CD4-positive, alpha-beta T cell treated with Interleukin-15 for 1 hour (primary cell): ENCODE data around the gene SPIB.

Experiments
- DNase-seq: peaks from one replicate; pipeline ENCODE4 v3.0.0-alpha.2; 2020

Gene SPIB

DNA sequence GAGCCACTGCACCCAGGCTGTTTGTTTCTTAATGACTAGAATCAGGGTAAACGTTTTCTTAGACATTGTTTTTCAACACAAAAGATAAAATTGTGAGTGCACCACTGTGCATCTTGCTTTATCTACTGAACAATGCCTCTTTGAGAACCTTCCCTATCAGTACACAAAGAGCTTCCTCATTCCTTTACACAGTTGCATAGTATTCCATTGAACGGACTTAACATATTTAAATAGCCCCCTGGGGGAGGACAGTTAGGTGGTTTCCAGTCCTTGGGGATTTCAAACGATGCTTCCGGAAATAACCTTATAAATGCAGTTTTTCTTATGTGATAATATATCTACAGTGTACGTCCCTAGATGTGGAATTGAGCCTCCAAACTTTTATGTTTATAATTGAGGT is 26.0 kb upstream of the SPIB start:
- no peak for DNase-seq

DNA sequence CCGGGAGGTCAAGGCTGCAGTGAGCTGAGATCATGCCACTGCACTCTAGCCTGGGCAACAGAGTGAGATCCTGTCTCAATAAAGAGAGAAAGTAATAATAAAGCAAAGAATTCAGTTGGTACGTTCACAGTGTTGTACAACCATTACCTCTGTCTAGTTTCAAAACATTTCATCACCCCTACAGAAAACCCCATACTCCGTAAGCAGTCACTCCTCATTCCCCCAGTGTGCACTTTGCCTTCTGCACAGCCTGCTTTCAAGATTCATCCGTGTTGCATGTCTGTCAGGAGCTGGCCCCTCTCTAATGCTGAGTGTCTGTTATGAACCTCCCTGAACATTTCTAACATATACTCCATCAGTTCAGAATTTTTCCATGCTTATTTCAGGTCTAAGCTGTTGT is 25.1 kb upstream of the SPIB start:
- no peak for DNase-seq

DNA sequence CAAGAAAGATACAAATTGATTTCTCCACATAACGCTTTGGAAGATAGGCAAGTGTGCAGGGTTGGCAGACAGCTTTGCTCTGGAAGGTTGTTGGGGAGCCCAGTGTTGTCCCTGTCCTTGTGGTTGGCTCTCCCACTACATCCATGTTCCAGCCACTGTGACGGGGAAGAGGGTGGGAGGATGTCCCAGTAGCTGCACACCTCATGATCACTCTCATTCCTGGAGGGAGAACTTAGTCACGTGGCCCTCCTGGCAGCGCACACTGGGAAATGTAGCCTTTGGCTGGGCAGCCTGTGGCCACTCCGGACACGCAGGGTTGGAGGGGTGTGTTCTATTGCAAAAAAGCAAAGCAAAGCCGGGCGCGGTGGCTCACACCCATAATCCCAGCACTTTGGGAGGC is 24.7 kb upstream of the SPIB start:
- no peak for DNase-seq

DNA sequence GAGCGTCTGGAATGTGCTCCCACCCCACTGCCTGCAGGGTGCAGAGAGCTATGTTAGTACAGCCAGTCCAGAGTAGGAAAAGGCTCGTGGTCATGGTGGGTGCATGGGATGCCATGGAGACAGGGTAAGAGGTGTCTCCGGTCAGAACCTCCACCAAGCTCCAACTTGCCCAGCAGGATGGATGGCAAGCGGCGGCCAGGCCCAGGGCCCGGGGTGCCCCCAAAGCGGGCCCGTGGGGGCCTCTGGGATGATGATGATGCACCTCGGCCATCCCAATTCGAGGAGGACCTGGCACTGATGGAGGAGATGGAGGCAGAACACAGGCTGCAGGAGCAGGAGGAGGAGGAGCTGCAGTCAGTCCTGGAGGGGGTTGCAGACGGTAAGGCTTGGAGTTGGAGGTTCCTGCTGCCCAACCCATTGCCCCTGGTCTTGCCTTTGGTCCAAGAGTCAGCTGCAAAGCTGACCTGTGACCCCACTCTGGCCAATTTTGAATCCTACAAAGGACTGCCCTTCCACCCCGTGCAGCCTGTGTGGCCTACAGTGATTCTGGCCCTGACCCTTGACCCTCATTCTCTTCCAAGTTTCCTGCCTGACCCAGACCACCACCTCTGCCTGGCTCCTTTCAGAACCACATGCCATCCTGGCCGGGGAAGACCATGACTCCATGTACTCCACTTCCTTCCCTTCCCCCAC is 19.9 kb upstream of the SPIB start:
- no peak for DNase-seq

DNA sequence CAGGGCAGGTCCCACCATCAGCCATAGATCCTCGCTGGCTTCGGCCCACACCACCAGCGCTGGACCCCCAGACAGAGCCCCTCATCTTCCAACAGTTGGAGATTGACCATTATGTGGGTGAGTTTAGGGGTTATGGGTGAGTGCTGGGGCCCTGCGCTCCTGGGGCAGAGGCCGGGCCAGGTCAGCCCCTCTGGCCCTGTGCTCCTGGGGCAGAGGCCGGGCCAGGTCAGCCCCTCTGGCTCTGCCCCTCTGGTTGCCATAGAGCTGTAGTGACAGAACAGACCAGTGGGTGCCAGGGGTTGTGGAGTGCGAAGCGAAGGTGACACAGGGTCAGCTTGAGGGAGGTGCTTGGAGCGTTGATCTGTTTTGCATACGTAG is 19.4 kb upstream of the SPIB start:
- DNase-seq, result no peak

DNA sequence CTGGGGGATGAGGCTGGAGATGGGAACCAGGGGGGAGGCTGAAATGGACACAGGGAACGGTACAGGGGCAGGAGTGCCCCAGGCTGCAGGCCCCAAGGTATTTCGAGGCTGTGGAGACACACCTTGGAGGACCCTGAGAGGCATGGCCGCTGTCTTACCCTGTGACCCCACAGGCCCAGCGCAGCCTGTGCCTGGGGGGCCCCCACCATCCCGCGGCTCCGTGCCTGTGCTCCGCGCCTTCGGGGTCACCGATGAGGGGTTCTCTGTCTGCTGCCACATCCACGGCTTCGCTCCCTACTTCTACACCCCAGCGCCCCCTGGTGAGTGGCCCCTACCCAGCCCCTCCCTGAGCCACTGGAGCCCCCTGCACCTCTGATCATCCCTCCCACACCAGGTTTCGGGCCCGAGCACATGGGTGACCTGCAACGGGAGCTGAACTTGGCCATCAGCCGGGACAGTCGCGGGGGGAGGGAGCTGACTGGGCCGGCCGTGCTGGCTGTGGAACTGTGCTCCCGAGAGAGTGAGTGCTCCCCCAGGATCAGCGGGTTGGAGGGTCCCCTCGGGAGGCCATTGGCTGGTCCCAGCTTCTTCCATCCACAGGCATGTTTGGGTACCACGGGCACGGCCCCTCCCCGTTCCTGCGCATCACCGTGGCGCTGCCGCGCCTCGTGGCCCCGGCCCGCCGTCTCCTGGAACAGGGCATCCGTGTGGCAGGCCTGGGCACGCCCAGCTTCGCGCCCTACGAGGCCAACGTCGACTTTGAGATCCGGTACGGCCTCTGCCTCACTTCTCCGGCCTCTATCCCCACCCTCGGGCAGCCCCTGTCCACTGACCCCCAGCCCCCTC is 16.9 kb upstream of the SPIB start:
- no peak for DNase-seq

DNA sequence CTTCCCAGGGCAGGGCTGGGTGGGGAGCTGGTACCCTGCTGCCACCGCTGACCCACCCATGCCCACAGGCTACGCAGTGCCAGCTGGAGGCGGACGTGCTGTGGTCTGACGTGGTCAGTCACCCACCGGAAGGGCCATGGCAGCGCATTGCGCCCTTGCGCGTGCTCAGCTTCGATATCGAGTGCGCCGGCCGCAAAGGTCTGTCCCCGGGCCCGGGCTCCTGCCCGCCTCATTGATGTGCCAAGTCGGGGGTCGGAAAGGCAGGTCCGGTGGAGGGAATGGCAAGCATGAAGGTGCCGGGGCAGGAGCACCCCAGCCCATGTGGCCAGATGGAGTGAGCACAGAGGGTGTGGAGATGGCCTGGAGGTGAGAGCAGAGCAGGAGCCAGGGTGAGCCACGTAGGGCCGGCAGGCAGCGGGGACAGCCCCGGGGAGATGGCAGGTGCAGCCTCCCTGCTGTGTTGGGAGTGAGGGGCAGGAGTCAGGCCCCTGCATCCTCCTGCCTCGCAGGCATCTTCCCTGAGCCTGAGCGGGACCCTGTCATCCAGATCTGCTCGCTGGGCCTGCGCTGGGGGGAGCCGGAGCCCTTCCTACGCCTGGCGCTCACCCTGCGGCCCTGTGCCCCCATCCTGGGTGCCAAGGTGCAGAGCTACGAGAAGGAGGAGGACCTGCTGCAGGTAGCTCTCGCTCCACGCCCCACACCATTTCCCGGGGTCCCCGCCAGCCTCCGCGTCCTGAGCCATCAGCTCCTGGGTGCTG is 16.0 kb upstream of the SPIB start:
- no peak for DNase-seq

DNA sequence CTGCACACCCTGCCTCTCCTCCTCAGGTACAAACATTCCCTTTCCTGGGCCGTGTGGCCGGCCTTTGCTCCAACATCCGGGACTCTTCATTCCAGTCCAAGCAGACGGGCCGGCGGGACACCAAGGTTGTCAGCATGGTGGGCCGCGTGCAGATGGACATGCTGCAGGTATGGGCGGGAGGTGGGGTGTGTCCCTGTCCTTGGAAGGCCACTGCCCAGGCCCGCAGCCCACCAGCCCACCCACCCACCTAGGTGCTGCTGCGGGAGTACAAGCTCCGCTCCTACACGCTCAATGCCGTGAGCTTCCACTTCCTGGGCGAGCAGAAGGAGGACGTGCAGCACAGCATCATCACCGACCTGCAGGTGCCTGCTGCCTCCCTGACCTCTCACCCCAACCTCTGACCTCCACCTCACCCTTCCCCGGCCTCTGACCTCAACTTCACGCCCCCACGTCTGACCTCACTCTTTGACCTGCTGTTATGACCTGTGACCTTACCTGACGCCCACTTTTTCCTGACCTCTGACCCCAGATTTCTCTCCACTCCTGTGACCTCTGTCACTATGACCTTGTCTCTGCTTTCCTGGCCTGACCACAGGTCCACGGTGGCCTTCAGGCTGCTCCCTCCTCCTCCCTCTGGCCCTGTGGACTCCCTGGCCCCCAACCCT is 12.4 kb upstream of the SPIB start:
- no peak for DNase-seq

DNA sequence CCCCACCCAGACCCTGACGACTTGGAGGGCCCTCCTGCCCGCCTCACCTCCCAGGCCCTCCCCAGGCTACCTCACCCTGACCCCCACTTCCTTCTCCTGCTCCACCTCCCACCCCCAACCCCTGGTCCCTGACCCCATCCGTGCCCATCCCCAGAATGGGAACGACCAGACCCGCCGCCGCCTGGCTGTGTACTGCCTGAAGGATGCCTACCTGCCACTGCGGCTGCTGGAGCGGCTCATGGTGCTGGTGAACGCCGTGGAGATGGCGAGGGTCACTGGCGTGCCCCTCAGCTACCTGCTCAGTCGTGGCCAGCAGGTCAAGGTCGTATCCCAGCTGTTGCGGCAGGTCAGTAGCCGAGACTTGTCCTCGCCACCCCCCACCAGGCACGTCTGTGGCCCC is 11.9 kb upstream of the SPIB start:
- no peak for DNase-seq

DNA sequence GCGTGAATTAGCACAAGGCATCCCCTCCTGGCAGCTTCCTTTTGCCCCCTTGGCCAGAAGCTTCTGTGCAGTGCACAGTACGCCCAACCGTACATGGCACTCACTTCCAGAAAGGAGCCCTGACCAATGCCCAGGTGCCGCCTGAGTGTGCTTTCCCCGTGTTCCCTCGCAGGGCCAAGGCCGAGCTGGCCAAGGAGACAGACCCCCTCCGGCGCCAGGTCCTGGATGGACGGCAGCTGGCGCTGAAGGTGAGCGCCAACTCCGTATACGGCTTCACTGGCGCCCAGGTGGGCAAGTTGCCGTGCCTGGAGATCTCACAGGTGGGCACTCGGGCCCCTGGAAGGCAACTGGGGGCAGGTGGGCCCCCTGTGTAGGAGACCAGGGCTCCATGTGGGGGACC is 9.4 kb upstream of the SPIB start:
- no peak for DNase-seq

DNA sequence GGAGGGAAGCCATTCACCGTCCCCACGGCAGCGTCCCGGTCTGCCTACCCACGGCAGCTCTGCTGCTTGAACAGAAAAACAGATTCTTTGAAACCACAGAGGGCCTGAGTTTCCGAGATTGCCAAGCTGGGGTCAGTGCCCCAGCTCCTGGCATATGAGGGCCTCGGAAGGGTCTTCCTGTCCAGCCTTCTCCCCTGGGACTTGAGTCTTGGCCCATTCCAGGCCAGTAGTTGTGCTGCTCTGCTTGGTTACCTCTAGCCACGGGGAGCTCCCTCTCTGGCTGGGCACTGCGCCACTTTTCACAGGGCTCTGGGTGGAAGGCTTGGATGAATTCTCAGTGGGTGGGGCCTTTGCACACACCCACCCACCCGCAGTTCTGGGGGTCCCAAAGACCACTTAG is 8.6 kb upstream of the SPIB start:
- DNase-seq, result no peak

DNA sequence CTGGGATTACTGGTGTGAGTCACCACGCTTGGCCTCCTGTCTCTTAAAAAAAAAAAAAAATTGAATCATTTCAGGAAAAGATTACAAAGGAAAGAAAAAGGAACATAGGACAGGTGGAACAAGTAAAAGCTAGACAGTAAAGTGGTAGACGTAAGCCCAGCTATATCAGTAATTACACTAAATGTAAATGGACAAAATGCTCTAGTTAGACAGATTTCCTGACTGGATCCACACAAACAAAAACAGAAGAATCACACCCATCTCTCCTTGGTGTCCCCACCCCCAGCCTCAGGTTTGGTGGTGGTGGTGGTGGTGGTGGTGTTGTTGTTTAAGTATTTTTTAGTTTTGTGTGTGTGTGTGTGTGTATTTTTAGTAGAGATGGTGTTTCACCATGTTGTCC is 6.3 kb upstream of the SPIB start:
- no peak for DNase-seq

DNA sequence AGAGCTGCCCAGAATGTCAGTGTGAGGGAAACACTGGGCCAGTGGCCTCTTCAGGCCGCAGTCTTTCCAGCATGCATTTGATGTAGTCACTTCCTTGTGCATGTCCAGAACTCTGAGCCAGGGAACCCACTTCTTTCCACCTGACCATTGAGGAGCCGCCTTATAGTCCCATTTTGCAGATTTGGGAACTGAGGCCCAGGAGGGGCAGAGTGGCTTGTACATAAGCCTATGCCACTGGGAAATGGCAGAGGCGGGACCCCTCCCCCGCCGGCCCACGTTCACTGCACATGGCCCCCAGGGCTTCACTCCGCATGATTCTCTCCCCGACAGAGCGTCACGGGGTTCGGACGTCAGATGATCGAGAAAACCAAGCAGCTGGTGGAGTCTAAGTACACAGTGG is 5.6 kb upstream of the SPIB start:
- DNase-seq, result no peak

DNA sequence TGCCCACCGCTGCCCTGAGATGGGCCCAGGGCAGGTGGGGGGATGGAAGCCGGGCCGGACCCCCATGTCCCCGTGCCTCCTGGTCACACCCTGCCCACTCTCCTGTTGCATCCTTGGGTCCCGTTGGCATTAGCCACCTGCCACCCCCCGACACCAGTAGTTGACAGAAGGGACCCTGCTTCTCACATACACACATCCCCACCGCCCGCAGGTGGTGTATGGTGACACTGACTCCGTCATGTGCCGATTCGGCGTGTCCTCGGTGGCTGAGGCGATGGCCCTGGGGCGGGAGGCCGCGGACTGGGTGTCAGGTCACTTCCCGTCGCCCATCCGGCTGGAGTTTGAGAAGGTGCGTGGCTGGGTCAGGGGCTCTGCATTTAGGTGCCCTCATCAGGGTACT is 5.2 kb upstream of the SPIB start:
- DNase-seq, result no peak

DNA sequence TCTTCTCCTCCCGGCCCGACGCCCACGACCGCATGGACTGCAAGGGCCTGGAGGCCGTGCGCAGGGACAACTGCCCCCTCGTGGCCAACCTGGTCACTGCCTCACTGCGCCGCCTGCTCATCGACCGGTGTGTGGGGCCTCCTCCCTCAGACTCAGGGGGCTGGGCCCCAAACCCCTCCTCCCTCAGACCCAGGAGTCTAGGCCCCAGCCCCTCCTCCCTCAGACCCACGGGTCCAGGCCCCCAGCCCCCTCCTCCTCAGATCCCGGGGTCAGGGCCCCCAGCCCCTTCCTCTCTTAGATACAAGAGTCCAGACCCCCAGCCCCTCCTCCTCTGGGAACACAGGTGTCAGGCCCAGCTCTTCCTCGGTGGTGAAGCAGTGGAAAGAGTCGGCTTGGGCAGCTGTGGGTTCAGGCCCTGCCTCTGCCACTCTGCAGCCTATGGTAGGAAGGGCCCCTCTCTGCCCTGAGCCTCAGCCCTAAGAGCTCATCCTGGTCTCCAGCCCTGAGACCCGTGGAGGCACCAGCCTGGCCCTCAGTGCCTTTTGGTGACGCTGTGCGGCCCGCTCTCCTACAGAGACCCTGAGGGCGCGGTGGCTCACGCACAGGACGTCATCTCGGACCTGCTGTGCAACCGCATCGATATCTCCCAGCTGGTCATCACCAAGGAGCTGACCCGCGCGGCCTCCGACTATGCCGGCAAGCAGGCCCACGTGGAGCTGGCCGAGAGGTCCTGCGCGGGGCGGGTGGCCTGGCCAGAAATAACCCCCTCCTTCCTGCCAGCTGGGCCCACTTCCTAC is 3.7 kb upstream of the SPIB start:
- peak; percentile 82 for DNase-seq

DNA sequence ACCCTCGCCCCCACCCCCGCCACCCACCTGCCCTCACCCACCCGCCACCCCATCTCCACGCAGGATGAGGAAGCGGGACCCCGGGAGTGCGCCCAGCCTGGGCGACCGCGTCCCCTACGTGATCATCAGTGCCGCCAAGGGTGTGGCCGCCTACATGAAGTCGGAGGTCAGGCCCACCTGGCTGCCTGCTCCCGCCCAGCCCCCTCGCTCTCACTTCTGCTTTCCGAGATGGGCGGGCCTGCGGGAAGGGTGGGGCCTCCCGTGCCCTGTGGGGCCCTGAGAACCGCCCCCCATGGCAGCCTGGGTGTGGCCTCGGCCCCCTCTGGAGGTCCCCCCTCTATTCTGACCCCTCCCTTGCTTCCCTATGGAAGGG is 3.1 kb upstream of the SPIB start:
- DNase-seq, result peak; percentile 89

DNA sequence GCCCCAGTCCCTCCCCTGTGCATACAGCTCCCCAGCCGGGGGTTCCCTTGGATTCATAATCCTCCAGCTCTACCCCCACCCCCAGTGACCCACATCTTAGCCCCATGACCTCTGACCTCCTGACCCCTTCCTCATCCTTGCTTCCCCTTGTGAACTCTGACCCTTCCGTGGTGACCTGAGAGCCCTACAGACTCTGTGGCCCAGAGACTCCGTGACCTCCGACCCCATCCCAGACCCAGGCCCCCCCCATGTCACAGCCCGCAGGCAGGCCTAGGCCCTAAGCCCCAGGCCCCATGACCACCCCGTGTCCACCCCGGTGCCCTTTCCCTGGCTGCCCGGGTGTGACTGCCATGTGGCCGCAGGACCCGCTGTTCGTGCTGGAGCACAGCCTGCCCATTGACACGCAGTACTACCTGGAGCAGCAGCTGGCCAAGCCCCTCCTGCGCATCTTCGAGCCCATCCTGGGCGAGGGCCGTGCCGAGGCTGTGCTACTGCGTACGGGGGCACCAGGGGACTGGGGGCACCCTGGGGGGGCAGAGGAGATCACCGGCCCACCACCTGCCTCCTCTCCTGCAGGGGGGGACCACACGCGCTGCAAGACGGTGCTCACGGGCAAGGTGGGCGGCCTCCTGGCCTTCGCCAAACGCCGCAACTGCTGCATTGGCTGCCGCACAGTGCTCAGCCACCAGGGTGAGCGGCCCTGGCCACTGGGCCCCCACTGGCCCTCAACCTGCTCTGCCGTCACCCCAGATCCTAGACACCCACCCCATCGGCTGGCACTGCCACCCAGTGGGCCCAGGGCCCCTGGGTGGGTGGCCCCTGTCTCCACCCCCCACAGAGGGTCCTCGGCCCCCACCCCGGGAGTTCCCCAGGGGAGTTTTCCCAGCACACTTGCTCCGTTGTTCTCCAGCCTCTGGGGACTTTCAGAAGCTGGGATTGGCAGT is 2.4 kb upstream of the SPIB start:
- no peak for DNase-seq

DNA sequence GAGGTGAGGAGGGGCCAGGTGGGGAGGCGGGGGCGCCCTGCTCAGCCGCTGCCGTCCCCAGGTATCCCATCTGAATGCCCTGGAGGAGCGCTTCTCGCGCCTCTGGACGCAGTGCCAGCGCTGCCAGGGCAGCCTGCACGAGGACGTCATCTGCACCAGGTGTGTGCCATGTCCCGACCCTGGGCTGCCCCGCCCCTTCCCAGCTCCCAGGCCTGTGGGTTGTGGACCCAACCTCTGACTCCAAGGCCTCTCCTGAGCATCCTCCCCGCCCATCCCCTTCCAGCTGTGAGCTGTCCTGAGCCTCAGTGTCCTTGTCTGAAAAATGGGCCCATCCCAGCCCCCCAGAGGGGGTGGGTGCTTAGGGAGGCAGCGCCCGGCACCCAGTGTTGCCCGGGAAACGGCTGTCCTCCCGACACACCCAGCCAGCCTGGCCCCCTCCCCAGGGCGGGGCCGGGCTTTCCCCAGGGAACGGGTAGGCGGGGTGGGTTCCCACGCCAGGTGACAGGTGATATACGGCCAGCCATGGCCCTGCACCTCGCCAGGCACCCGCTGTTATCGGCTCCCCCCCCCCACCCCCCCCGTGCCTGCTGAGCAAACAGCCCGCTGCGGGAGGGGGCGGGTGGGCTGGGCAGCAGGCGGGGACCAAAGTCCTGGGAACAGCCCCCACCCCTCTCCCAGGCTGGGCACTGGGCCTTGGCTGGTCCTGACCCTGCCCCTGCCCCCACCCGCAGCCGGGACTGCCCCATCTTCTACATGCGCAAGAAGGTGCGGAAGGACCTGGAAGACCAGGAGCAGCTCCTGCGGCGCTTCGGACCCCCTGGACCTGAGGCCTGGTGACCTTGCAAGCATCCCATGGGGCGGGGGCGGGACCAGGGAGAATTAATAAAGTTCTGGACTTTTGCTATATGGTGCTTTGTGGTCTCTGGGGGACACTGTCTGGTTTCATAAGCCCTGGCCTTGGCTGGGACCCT is 1.3 kb upstream of the SPIB start:
- DNase-seq, result peak; percentile 63

DNA sequence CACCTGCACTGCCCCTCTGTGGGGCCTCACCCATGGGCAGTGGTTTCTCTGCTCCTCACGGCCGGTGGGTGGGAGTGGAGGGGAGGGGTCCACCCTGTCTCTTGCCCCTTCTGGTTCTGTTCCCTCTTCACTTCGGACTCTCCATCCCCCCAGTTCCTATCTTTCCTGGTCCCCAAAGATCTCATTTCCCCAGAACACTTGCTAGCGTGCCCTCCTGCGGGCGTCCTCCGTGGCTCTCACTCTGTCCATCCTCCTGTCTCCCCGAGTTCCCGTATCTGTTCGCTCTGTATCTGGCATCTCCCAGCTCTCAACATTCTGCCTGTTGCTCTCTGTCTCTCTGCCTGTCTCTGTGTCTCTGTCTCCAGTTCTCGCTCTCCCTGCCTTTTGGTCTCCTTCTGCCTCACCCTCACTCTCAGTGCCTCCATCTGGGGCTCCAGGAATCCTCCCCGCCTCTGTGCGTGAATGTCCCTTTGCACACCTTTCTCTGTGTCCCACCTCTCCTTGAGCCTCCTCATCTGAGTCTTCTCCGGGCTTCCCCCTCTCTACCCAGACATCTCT is 363 bp downstream of the SPIB start:
- DNase-seq, result no peak

DNA sequence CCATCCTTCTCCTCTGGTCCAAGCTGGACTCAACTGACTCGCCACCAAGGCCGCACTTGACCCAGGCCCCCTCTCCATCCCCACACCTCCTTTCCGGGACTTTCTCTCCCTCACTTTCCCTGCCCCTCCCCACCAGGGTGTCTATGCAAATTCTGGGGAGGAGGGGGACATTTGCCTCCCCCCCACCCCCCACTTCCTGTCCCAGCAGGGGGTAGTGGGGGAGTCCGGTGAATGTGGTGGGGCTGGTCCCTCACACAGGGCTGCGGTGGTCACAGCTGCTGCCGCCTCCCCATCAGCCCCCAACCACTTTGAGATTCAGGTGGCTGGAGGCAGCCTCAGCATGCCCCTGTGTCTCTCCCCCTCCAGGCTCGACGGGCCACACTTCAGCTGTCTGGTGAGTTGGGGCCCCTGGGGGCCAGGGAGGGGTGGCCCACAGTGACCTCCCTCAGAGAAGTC is 870 bp downstream of the SPIB start:
- DNase-seq, result peak; percentile 50
